ENCODE results near the gene S100A10. TPM values are rescaled to one million over a fixed set of nuclear protein-coding genes. Genes with fewer than 3 reads are reported as not detected.

Gene S100A10
- polyA plus RNA-seq, 1 donor from 2014 or later: 24.5 TPM

GRCh38 chr1:151963288-151963687 is 30.4 kb downstream of the S100A10 start:
- H3K27ac ChIP-seq (ENCODE audit: low read length): no peak overlapping the region
- no peaks in the 10 kb centered on the region for H3K79me2 ChIP-seq (replicated peaks; ENCODE audit: insufficient read depth, low read length)
- no peak for TF ChIP-seq EP300 (conservative IDR thresholded peaks at IDR 0.05; ENCODE audit: poor library complexity, severe bottlenecking)
- TF ChIP-seq POLR2AphosphoS5 (IDR thresholded peaks at IDR 0.05): no peak
- no peak for TF ChIP-seq SMC3 (conservative IDR thresholded peaks at IDR 0.05; ENCODE audit: poor library complexity)
- TF ChIP-seq, protein P1, sequence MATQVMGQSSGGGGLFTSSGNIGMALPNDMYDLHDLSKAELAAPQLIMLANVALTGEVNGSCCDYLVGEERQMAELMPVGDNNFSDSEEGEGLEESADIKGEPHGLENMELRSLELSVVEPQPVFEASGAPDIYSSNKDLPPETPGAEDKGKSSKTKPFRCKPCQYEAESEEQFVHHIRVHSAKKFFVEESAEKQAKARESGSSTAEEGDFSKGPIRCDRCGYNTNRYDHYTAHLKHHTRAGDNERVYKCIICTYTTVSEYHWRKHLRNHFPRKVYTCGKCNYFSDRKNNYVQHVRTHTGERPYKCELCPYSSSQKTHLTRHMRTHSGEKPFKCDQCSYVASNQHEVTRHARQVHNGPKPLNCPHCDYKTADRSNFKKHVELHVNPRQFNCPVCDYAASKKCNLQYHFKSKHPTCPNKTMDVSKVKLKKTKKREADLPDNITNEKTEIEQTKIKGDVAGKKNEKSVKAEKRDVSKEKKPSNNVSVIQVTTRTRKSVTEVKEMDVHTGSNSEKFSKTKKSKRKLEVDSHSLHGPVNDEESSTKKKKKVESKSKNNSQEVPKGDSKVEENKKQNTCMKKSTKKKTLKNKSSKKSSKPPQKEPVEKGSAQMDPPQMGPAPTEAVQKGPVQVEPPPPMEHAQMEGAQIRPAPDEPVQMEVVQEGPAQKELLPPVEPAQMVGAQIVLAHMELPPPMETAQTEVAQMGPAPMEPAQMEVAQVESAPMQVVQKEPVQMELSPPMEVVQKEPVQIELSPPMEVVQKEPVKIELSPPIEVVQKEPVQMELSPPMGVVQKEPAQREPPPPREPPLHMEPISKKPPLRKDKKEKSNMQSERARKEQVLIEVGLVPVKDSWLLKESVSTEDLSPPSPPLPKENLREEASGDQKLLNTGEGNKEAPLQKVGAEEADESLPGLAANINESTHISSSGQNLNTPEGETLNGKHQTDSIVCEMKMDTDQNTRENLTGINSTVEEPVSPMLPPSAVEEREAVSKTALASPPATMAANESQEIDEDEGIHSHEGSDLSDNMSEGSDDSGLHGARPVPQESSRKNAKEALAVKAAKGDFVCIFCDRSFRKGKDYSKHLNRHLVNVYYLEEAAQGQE (IDR thresholded peaks at IDR 0.05; ENCODE audit: borderline replicate concordance): no peak
- no peak for TF ChIP-seq EZH2 (IDR thresholded peaks at IDR 0.05; ENCODE audit: borderline replicate concordance, insufficient read depth, low read length, poor library complexity, severe bottlenecking)
- TF ChIP-seq CTCF (IDR thresholded peaks at IDR 0.05; ENCODE audit: poor library complexity, severe bottlenecking): no peak
- no peak for TF ChIP-seq MXI1 (conservative IDR thresholded peaks at IDR 0.05; ENCODE audit: poor library complexity, severe bottlenecking)
- TF ChIP-seq TAF1 (IDR thresholded peaks at IDR 0.05; ENCODE audit: low read depth): no peak
- TF ChIP-seq RAD21 (conservative IDR thresholded peaks at IDR 0.05): no peak
- H2AFZ ChIP-seq (ENCODE audit: low read depth, low read length): no peak overlapping the region
- no peak overlapping the region for H3K4me2 ChIP-seq (ENCODE audit: low read length)
- H3K4me3 ChIP-seq (ENCODE audit: low read length): no peak overlapping the region
- no peaks in the 10 kb centered on the region for H3K9me2 ChIP-seq (ENCODE audit: insufficient read depth, low read length)
- no peaks in the 10 kb centered on the region for H3K36me3 ChIP-seq (ENCODE audit: insufficient read depth, low read length)
- H3K9me3 ChIP-seq (ENCODE audit: low read length): no peaks in the 10 kb centered on the region
- no peaks in the 10 kb centered on the region for H3K27me3 ChIP-seq (ENCODE audit: insufficient read depth, low read depth, low read length)
- no peaks in the 10 kb centered on the region for H3F3A ChIP-seq (ENCODE audit: insufficient read depth, low read length, poor library complexity, severe bottlenecking)
- no peaks in the 10 kb centered on the region for H4K20me1 ChIP-seq (ENCODE audit: insufficient read depth)
- H3K9ac ChIP-seq (ENCODE audit: low read length): no peak overlapping the region

GRCh38 chr1:151961833-151962232 is 31.8 kb downstream of the S100A10 start:
- H3K9me3 ChIP-seq (ENCODE audit: low read length): no peaks in the 10 kb centered on the region
- no peaks in the 10 kb centered on the region for H3K36me3 ChIP-seq (ENCODE audit: insufficient read depth, low read length)
- no peaks in the 10 kb centered on the region for H3K27me3 ChIP-seq (ENCODE audit: insufficient read depth, low read depth, low read length)
- H3K27ac ChIP-seq (ENCODE audit: low read length): no peak overlapping the region
- H3K9ac ChIP-seq (ENCODE audit: low read length): no peak overlapping the region
- H3F3A ChIP-seq (ENCODE audit: insufficient read depth, low read length, poor library complexity, severe bottlenecking): no peaks in the 10 kb centered on the region
- H4K20me1 ChIP-seq (ENCODE audit: insufficient read depth): no peaks in the 10 kb centered on the region
- H3K9me2 ChIP-seq (ENCODE audit: insufficient read depth, low read length): no peaks in the 10 kb centered on the region
- TF ChIP-seq EZH2 (IDR thresholded peaks at IDR 0.05; ENCODE audit: borderline replicate concordance, insufficient read depth, low read length, poor library complexity, severe bottlenecking) (no peak), RAD21 (conservative IDR thresholded peaks at IDR 0.05) (no peak), SMC3 (conservative IDR thresholded peaks at IDR 0.05; ENCODE audit: poor library complexity) (no peak), EP300 (conservative IDR thresholded peaks at IDR 0.05; ENCODE audit: poor library complexity, severe bottlenecking) (no peak), TAF1 (IDR thresholded peaks at IDR 0.05; ENCODE audit: low read depth) (no peak)
- TF ChIP-seq, protein P1 (IDR thresholded peaks at IDR 0.05; ENCODE audit: borderline replicate concordance): no peak
- no peaks in the 10 kb centered on the region for H3K79me2 ChIP-seq (replicated peaks; ENCODE audit: insufficient read depth, low read length)
- no peak overlapping the region for H3K4me2 ChIP-seq (ENCODE audit: low read length)
- H3K4me3 ChIP-seq (ENCODE audit: low read length): no peak overlapping the region
- H2AFZ ChIP-seq (ENCODE audit: low read depth, low read length): no peak overlapping the region
